ENCODE data around the gene FITM2.

- TF ChIP-seq CTCF (IDR thresholded peaks at IDR 0.05) (no peak), EZH2 (IDR thresholded peaks at IDR 0.05; ENCODE audit: borderline replicate concordance, insufficient read depth, low read depth, low read length, poor library complexity, severe bottlenecking) (no peak)
These were observed 39.6 kb upstream of the FITM2 start for GRCh38 chr20:44350567-44350966.
